ENCODE results near the gene MEIS3. TPM values are rescaled to one million over a fixed set of nuclear protein-coding genes. Genes with fewer than 3 reads are reported as not detected.
A peak's percentile ranks its signal among the peaks of the same experiment; 100 is the strongest.

The MEIS3 gene
- total RNA-seq, 1 experiment from 2014 or later, result 1.9 TPM

- Histone ChIP-seq H3K4me1 (replicated peaks; ENCODE audit: insufficient read depth) (no peaks in the 10 kb centered on the region), H3K27me3 (ENCODE audit: insufficient read depth, low read depth) (peaks cover 74% of the 10 kb centered on the region)
Measured at GRCh38 chr19:47411101-47411500, 8.2 kb downstream of the MEIS3 start.

GRCh38 chr19:47408156-47408938 is 11.0 kb downstream of the MEIS3 start:
- no peak overlapping the region for H2AFZ ChIP-seq
- H3K27ac ChIP-seq, result no peak overlapping the region
- BruUV-seq (replicated peaks), result no TSS peak
- ChIA-PET CTCF (no interaction called here), POLR2A (ENCODE audit: unreplicated experiment) (no interaction called here)
- peaks cover 78% of the 10 kb centered on the region for H3K27me3 ChIP-seq (ENCODE audit: insufficient read depth, low read depth)
- no peaks in the 10 kb centered on the region for H3F3A ChIP-seq (ENCODE audit: insufficient read depth, low read depth)
- H3K4me2 ChIP-seq, result no peak overlapping the region
- TF ChIP-seq EZH2 (IDR thresholded peaks at IDR 0.05; ENCODE audit: low read depth) (peak; percentile 33; the same call in 1 of the 2 replicates), CTCF (conservative IDR thresholded peaks at IDR 0.05) (no peak)
- H3K36me3 ChIP-seq (ENCODE audit: low read depth), result no peaks in the 10 kb centered on the region
- H3K9me3 ChIP-seq (ENCODE audit: insufficient read depth, low read depth), result no peaks in the 10 kb centered on the region
- no peak overlapping the region for H3K4me3 ChIP-seq
- no peaks in the 10 kb centered on the region for H3K9me2 ChIP-seq (ENCODE audit: insufficient read depth)
- no peaks in the 10 kb centered on the region for H3K79me2 ChIP-seq (ENCODE audit: low read depth)
- no peaks in the 10 kb centered on the region for H3K4me1 ChIP-seq (replicated peaks; ENCODE audit: insufficient read depth)
- H4K20me1 ChIP-seq (ENCODE audit: insufficient read depth), result no peaks in the 10 kb centered on the region
- no peak for DNase-seq
- intact Hi-C loops (cut with micrococcal nuclease; ENCODE audit: unreplicated experiment), result no loop called here

More at GRCh38 chr19:47411101-47411500, 8.2 kb downstream of the MEIS3 start:
- TF ChIP-seq EZH2 (IDR thresholded peaks at IDR 0.05; ENCODE audit: low read depth), result no peak
- TF ChIP-seq CTCF (conservative IDR thresholded peaks at IDR 0.05), result no peak
- no peaks in the 10 kb centered on the region for H3K9me2 ChIP-seq (ENCODE audit: insufficient read depth)
- BruUV-seq (replicated peaks), result no TSS peak
- intact Hi-C loops (cut with micrococcal nuclease; ENCODE audit: unreplicated experiment), result no loop called here
- H3K36me3 ChIP-seq (ENCODE audit: low read depth), result no peaks in the 10 kb centered on the region
- ChIA-PET CTCF (interaction anchor here (0.6 kb wide), 2 partner anchors 56 to 96 kb away, joined by 4 to 7 read pairs; no protein-coding TSS in a partner anchor), POLR2A (ENCODE audit: unreplicated experiment) (no interaction called here)
- no peak overlapping the region for H3K4me3 ChIP-seq
- no peak overlapping the region for H2AFZ ChIP-seq
- H3K9me3 ChIP-seq (ENCODE audit: insufficient read depth, low read depth), result no peaks in the 10 kb centered on the region
- H3K27ac ChIP-seq, result no peak overlapping the region
- H3K4me2 ChIP-seq, result no peak overlapping the region
- DNase-seq, result no peak
- no peaks in the 10 kb centered on the region for H3K79me2 ChIP-seq (ENCODE audit: low read depth)
- no peaks in the 10 kb centered on the region for H4K20me1 ChIP-seq (ENCODE audit: insufficient read depth)
- H3F3A ChIP-seq (ENCODE audit: insufficient read depth, low read depth), result no peaks in the 10 kb centered on the region

GRCh38 chr19:47407417-47407774 is 11.9 kb downstream of the MEIS3 start:
- POLR2A ChIA-PET (ENCODE audit: unreplicated experiment), result no interaction called here

More at GRCh38 chr19:47407417-47407774, 11.9 kb downstream of the MEIS3 start:
- Histone ChIP-seq H3F3A (ENCODE audit: insufficient read depth, low read depth) (no peaks in the 10 kb centered on the region), H3K36me3 (ENCODE audit: low read depth) (no peaks in the 10 kb centered on the region), H3K4me3 (no peak overlapping the region), H3K27ac (no peak overlapping the region), H3K9me2 (ENCODE audit: insufficient read depth) (no peaks in the 10 kb centered on the region), H3K27me3 (ENCODE audit: insufficient read depth, low read depth) (peaks cover 78% of the 10 kb centered on the region), H3K4me2 (no peak overlapping the region), H3K9me3 (ENCODE audit: insufficient read depth, low read depth) (no peaks in the 10 kb centered on the region), H3K4me1 (replicated peaks; ENCODE audit: insufficient read depth) (no peaks in the 10 kb centered on the region), H3K79me2 (ENCODE audit: low read depth) (no peaks in the 10 kb centered on the region), H4K20me1 (ENCODE audit: insufficient read depth) (no peaks in the 10 kb centered on the region), H2AFZ (no peak overlapping the region)
- no TSS peak for BruUV-seq (replicated peaks)
- intact Hi-C loops (cut with micrococcal nuclease; ENCODE audit: unreplicated experiment), result no loop called here
- no peak for DNase-seq
- CTCF ChIA-PET, result no interaction called here
- no peak for TF ChIP-seq CTCF (conservative IDR thresholded peaks at IDR 0.05)

Data from PC-9 (cell line).